ENCODE data around the gene SLC12A9.

The SLC12A9 gene

GRCh38 chr7:100899432-100899831, 46.9 kb downstream of the SLC12A9 start:
- no peak for DNase-seq

- DNase-seq: no peak
Measured at GRCh38 chr7:100900978-100901377, 48.5 kb downstream of the SLC12A9 start.

- no peak for DNase-seq
Measured at GRCh38 chr7:100901921-100902332, 49.4 kb downstream of the SLC12A9 start.

GRCh38 chr7:100902638-100903037, 50.1 kb downstream of the SLC12A9 start:
- no peak for DNase-seq

GRCh38 chr7:100908512-100908911, 56.0 kb downstream of the SLC12A9 start:
- DNase-seq: no peak

GRCh38 chr7:100910443-100910842, 57.9 kb downstream of the SLC12A9 start:
- peak; percentile 70 for DNase-seq

GRCh38 chr7:100911484-100911883, 59.0 kb downstream of the SLC12A9 start:
- no peak for DNase-seq

GRCh38 chr7:100914208-100914878, 61.8 kb downstream of the SLC12A9 start:
- no peak for DNase-seq

GRCh38 chr7:100914879-100915447, 62.5 kb downstream of the SLC12A9 start:
- DNase-seq: no peak
